ENCODE measurements around the gene GKN2.

DNA sequence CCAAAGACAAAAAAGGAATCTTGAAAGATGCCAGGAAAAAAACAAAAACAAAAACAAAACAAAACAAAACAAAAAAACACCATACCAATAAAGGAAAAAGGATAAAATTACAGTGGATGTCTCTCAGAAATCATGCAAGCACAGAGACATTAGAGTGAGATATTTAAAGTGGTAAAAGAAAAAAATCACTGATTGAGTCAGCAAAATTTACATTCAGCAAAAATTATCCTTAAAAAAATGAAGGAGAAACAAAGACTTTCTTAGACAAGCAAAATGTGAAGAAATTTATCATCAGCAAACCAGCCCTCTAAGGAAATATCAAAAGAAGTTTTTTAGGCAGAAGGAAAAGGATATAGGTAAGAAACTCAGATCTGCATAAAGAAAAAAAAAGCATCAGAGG lies 11.6 kb upstream of the GKN2 start:
- TF ChIP-seq, protein P1, sequence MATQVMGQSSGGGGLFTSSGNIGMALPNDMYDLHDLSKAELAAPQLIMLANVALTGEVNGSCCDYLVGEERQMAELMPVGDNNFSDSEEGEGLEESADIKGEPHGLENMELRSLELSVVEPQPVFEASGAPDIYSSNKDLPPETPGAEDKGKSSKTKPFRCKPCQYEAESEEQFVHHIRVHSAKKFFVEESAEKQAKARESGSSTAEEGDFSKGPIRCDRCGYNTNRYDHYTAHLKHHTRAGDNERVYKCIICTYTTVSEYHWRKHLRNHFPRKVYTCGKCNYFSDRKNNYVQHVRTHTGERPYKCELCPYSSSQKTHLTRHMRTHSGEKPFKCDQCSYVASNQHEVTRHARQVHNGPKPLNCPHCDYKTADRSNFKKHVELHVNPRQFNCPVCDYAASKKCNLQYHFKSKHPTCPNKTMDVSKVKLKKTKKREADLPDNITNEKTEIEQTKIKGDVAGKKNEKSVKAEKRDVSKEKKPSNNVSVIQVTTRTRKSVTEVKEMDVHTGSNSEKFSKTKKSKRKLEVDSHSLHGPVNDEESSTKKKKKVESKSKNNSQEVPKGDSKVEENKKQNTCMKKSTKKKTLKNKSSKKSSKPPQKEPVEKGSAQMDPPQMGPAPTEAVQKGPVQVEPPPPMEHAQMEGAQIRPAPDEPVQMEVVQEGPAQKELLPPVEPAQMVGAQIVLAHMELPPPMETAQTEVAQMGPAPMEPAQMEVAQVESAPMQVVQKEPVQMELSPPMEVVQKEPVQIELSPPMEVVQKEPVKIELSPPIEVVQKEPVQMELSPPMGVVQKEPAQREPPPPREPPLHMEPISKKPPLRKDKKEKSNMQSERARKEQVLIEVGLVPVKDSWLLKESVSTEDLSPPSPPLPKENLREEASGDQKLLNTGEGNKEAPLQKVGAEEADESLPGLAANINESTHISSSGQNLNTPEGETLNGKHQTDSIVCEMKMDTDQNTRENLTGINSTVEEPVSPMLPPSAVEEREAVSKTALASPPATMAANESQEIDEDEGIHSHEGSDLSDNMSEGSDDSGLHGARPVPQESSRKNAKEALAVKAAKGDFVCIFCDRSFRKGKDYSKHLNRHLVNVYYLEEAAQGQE (IDR thresholded peaks at IDR 0.05; ENCODE audit: insufficient read depth in 1 of 2, low read depth in 2 of 2, low read length in 1 of 2), result no peak
- TF ChIP-seq, protein P2, sequence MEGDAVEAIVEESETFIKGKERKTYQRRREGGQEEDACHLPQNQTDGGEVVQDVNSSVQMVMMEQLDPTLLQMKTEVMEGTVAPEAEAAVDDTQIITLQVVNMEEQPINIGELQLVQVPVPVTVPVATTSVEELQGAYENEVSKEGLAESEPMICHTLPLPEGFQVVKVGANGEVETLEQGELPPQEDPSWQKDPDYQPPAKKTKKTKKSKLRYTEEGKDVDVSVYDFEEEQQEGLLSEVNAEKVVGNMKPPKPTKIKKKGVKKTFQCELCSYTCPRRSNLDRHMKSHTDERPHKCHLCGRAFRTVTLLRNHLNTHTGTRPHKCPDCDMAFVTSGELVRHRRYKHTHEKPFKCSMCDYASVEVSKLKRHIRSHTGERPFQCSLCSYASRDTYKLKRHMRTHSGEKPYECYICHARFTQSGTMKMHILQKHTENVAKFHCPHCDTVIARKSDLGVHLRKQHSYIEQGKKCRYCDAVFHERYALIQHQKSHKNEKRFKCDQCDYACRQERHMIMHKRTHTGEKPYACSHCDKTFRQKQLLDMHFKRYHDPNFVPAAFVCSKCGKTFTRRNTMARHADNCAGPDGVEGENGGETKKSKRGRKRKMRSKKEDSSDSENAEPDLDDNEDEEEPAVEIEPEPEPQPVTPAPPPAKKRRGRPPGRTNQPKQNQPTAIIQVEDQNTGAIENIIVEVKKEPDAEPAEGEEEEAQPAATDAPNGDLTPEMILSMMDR (IDR thresholded peaks at IDR 0.05), result no peak
